H1 (cell line): ENCODE results near the gene GUCY2F. TPM values are rescaled to one million over a fixed set of nuclear protein-coding genes. Genes with fewer than 3 reads are reported as not detected.

Source experiments
- CBX5 ChIP-seq: fragments of 300-800, 300-1000 bp; sonication (generic); IDR thresholded peaks from 2 replicates; pipeline ENCODE4 v1.7.1; 2016; ENCODE audit warnings: antibody characterized with exemption, low read length, low read depth
- CHD7 ChIP-seq: fragments of 300-600 bp; sonication (generic); IDR thresholded peaks from 2 replicates; pipeline ENCODE4 v1.7.1; 2012; ENCODE audit warnings: low read length, moderate library complexity, mild to moderate bottlenecking, inconsistent platforms; ENCODE audit not compliant: insufficient replicate concordance
- JUND ChIP-seq: IDR thresholded peaks from 2 replicates; pipeline ENCODE4 v1.6.1; 2011; ENCODE audit warnings: mild to moderate bottlenecking, improper control_type of control experiment, low read length
- SRF ChIP-seq: IDR thresholded peaks from 2 replicates; pipeline ENCODE4 v1.6.1; 2011; ENCODE audit warnings: mild to moderate bottlenecking, low read depth, low read length, moderate library complexity
- TAF7 ChIP-seq: optimal IDR thresholded peaks from 2 replicates; pipeline ENCODE3; 2011; ENCODE audit warnings: low read depth, mild to moderate bottlenecking, inconsistent platforms, low read length, moderate library complexity, borderline replicate concordance
- polyA plus RNA-seq, 7 experiments: library from polyadenylated mRNA; depleted of rRNA in 3 of 7; stranded (reverse) in 5 of 7; unstranded in 2 of 7; fragments of >200 nt in 5 of 7; fragments of 200-250 nt in 2 of 7; gene quantifications; 1 replicate in 5 of 7; 2 replicates in 1 of 7; 4 replicates in 1 of 7; pipeline versions ENCODE4 v1.2.1 to v1.2.3, GENCODE V29; 2011 to 2013; ENCODE audit warnings: missing spikeins in 2 of 7, mixed read lengths in 2 of 7
- total RNA-seq: library from RNA; stranded (reverse); fragmentation: NEBNext Ultra II Directional; extraction: Animal tissue kit (Norgen Biotek cat#: 25700); gene quantifications from 2 replicates; pipeline ENCODE4 v1.2.1, GENCODE V29; 2021

GUCY2F gene
- total and polyA plus RNA-seq, 2 of the 8 experiments (the other 6 are each of a cell fraction or from before 2014, with no cell fraction given): 0.02 TPM; not detected in 1

- TF ChIP-seq CHD7: no peak
- TF ChIP-seq JUND: no peak
- no peak for TF ChIP-seq CBX5
- no peak for TF ChIP-seq SRF
- TF ChIP-seq TAF7: no peak
- TF ChIP-seq, all 59 proteins: peak for 0
Measured at GRCh38 chrX:109511113-109511512, 29.2 kb upstream of the GUCY2F start (continued).
